Raji (cell line): ENCODE data around the gene CLIP3.

Experiments used
- POLR2A ChIP-seq: IDR thresholded peaks from 2 replicates; pipeline ENCODE4 v1.6.1; 2011; ENCODE audit warnings: low read depth, low read length, control low read depth; ENCODE audit not compliant: insufficient read depth

CLIP3 gene

GRCh38 chr19:36026091-36026876 is 6.4 kb downstream of the CLIP3 start:
- TF ChIP-seq POLR2A, result no peak

GRCh38 chr19:36025541-36025940 is 7.1 kb downstream of the CLIP3 start:
- TF ChIP-seq POLR2A, result no peak

GRCh38 chr19:36023432-36023831 is 9.2 kb downstream of the CLIP3 start:
- no peak for TF ChIP-seq POLR2A

- TF ChIP-seq POLR2A, result no peak
These were observed 13.5 kb downstream of the CLIP3 start for GRCh38 chr19:36019061-36019670.

GRCh38 chr19:36014012-36014924 is 18.4 kb downstream of the CLIP3 start, which contains the start of gene ALKBH6:
Gene ALKBH6 (minus strand): TSS chr19:36014213. CDS start chr19:36013397, 816 bp downstream.
- TF ChIP-seq POLR2A, result peak; percentile 78

GRCh38 chr19:36013280-36014011 is 19.2 kb downstream of the CLIP3 start:
- no peak for TF ChIP-seq POLR2A

- TF ChIP-seq POLR2A, result no peak
These were observed 22.3 kb downstream of the CLIP3 start for GRCh38 chr19:36010402-36010801.

- no peak for TF ChIP-seq POLR2A
These were observed 22.9 kb downstream of the CLIP3 start for GRCh38 chr19:36009633-36010379.

- TF ChIP-seq POLR2A, result no peak
These were observed 23.5 kb downstream of the CLIP3 start for GRCh38 chr19:36009220-36009619.

GRCh38 chr19:36008336-36008978 is 24.2 kb downstream of the CLIP3 start, which contains the start of gene SYNE4:
Gene SYNE4 (minus strand): TSS chr19:36008813. CDS start chr19:36008681, 132 bp downstream.
- no peak for TF ChIP-seq POLR2A

GRCh38 chr19:36006955-36007354 is 25.7 kb downstream of the CLIP3 start:
- no peak for TF ChIP-seq POLR2A

- no peak for TF ChIP-seq POLR2A
These were observed 29.4 kb downstream of the CLIP3 start for GRCh38 chr19:36003284-36003683.

GRCh38 chr19:36001605-36002004 is 31.1 kb downstream of the CLIP3 start:
- no peak for TF ChIP-seq POLR2A
